Thyroid gland (tissue), 4 donors: ENCODE results near the gene PRKACA. TPM values are rescaled to one million over a fixed set of nuclear protein-coding genes. Genes with fewer than 3 reads are reported as not detected.

Experiments used
- DNase-seq, 2 donors: peaks; one replicate each; pipeline ENCODE4 v3.0.0-alpha.2; 2019
- H3K27ac ChIP-seq, 3 donors: fragments of 200-600 bp; sonication (generic); 1 replicate in 2 of 3; 2 replicates in 1 of 3; pipeline ENCODE4 v1.5.1; 2016 to 2019; ENCODE audit warnings: mild to moderate bottlenecking in 1 of 3, moderate library complexity in 1 of 3
- H3K27me3 ChIP-seq: fragments of 200-600 bp; sonication (generic); one replicate; pipeline ENCODE4 v1.5.1; 2019
- H3K36me3 ChIP-seq, 2 donors: fragments of 200-600 bp; sonication (generic); one replicate each; pipeline ENCODE4 v1.5.1; 2016 to 2019
- H3K4me1 ChIP-seq, 2 donors: fragments of 200-600 bp; sonication (generic); one replicate each; pipeline ENCODE4 v1.5.1; 2017 to 2019
- H3K4me3 ChIP-seq, 3 donors: fragments of 200-600 bp; sonication (generic); replicated peaks in 1 of 3; 1 replicate in 2 of 3; 2 replicates in 1 of 3; pipeline ENCODE4 v1.5.1; 2016; ENCODE audit warnings: mild to moderate bottlenecking in 1 of 3
- H3K9me3 ChIP-seq: fragments of 200-600 bp; sonication (generic); one replicate; pipeline ENCODE4 v1.5.1; 2017
- CTCF ChIP-seq, 6 experiments: fragments of 200-600 bp in 3 of 6; fragments of 450-650 bp in 3 of 6; sonication (generic) in 3 of 6; IDR thresholded peaks; one replicate each; pipeline ENCODE4 v1.5.1; 2016 to 2019; ENCODE audit warnings: antibody characterized with exemption in 6 of 6, mild to moderate bottlenecking in 2 of 6, inconsistent platforms in 1 of 6, moderate library complexity in 1 of 6
- POLR2A ChIP-seq, 2 donors: fragments of 450-650 bp; IDR thresholded peaks; one replicate each; pipeline ENCODE4 v1.6.1; 2017; ENCODE audit warnings: antibody characterized with exemption in 2 of 2, mild to moderate bottlenecking in 2 of 2, moderate library complexity in 1 of 2
- WGBS, 2 donors: methylation state at CpG; one replicate each; pipeline ENCODE4 v1.1.5; 2017; 5-methylcytosine and 5-hydroxymethylcytosine counted together
- intact Hi-C: fragments of 100-400 bp; cut with DNase I; formaldehyde crosslinking; loops from one replicate; pipeline ENCODE4 v1.15.1; 2023
- total RNA-seq, 4 donors: library from RNA; depleted of rRNA; stranded (reverse); fragments of >200 nt; gene quantifications; one replicate each; pipeline ENCODE4 v1.2.3, GENCODE V29; 2016

PRKACA gene
- total RNA-seq: 10 to 100 TPM; 33.2 to 69.4 (median 55.5) TPM

GRCh38 chr19:14117668-14118164 is at the start of gene PRKACA:
PRKACA (minus strand) TSS chr19:14117762; CDS start chr19:14117547, 215 bp downstream.
- Histone ChIP-seq H3K4me1 (peaks cover 31 to 50% of the 10 kb centered on the region in 2 donors), H3K27ac (peak within 1 kb of the TSS; percentile 89 to 99 (median 99)), H3K27me3 (no peaks in the 10 kb centered on the region), H3K9me3 (no peaks in the 10 kb centered on the region), H3K4me3 (peak within 1 kb of the TSS; percentile 84 to 96 (median 90)), H3K36me3 (no peaks in the 10 kb centered on the region)
- DNase-seq: peak; percentile 99
- TF ChIP-seq POLR2A (IDR thresholded peaks at IDR 0.05) (peak in 1 of 2 donors; percentile 53), CTCF (IDR thresholded peaks at IDR 0.05) (no peak)
- intact Hi-C loops: no loop called here
- WGBS, 2 donors: 0% methylated on average over 4 of the region's 67 CpGs; no CpG with 5 or more reads in 1 of the 2 donors

- Histone ChIP-seq H3K9me3 (no peaks in the 10 kb centered on the region), H3K4me1 (no peaks in the 10 kb centered on the region), H3K4me3 (no peak overlapping the region), H3K27me3 (no peaks in the 10 kb centered on the region), H3K36me3 (peaks cover 21 to 33% of the 10 kb centered on the region in 2 donors), H3K27ac (no peak overlapping the region)
- intact Hi-C loops: no loop called here
- 65 to 73% methylated on average over 11 to 12 of the region's 12 CpGs for WGBS, 2 donors
- TF ChIP-seq CTCF (IDR thresholded peaks at IDR 0.05) (no peak), POLR2A (IDR thresholded peaks at IDR 0.05) (no peak)
- no peak for DNase-seq
Measured at GRCh38 chr19:14166999-14167575, 49.5 kb upstream of the PRKACA start.

DNA sequence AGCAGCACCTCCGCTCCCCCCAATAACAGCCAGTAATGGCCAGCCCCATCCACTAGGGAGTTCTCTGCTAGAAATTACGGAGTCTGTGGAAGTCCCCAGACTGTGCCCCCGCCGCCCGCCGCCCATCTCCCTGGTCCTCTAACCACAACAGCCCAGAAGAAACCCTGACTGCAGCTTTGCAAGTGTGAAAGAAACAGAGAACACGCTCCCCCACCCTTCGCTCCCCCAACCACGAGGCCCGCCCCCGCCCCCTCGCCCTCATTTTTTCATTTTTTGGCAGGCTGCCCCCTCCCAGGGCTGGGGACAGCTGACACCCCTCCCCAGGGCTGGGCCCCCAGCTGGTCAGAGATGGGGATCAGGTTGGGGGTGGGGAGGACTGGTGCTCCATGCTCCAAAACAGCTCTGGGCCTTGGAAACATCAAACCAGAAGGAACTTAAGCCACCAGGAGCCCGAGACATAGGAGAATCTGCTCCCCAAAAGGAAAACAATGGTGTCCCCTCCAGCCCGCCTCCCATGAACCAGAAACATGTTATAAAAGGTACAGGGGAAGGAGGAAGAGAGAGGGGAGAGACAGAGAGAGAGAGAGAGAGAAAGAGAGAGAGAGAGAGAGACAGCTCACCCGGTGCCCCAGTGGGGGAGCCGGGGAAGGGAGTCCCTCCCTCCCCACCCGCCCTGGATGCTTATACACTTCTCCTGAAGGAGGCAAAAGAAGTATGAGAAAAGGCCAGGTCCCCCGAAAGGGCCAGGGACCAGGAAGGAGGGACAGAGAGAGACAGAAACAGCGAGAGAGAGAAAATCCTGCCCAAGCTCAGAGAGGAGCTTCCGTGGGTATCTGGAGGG is 48.6 kb upstream of the PRKACA start:
- H3K27me3 ChIP-seq: no peaks in the 10 kb centered on the region
- no peaks in the 10 kb centered on the region for H3K4me1 ChIP-seq
- peaks cover 21 to 29% of the 10 kb centered on the region in 2 donors for H3K36me3 ChIP-seq
- TF ChIP-seq CTCF (IDR thresholded peaks at IDR 0.05): no peak
- TF ChIP-seq POLR2A (IDR thresholded peaks at IDR 0.05): no peak
- intact Hi-C loops: no loop called here
- DNase-seq: no peak
- no peaks in the 10 kb centered on the region for H3K9me3 ChIP-seq
- 76 to 83% methylated on average over 16 to 20 of the region's 20 CpGs for WGBS, 2 donors
- H3K27ac ChIP-seq: no peak overlapping the region
- no peak overlapping the region for H3K4me3 ChIP-seq

- no peaks in the 10 kb centered on the region for H3K9me3 ChIP-seq
- DNase-seq: no peak
- intact Hi-C loops: no loop called here
- H3K27ac ChIP-seq: no peak overlapping the region
- no peak overlapping the region for H3K4me3 ChIP-seq
- H3K36me3 ChIP-seq: peaks cover 12 to 16% of the 10 kb centered on the region in 2 donors
- H3K4me1 ChIP-seq: no peaks in the 10 kb centered on the region
- TF ChIP-seq POLR2A (IDR thresholded peaks at IDR 0.05): no peak
- no peak for TF ChIP-seq CTCF (IDR thresholded peaks at IDR 0.05)
- H3K27me3 ChIP-seq: no peaks in the 10 kb centered on the region
- WGBS, 2 donors: 89 to 90% methylated on average over 5 to 14 of the region's 16 CpGs
Measured at GRCh38 chr19:14164724-14165493, 47.3 kb upstream of the PRKACA start.
